CD4-positive, alpha-beta T cell treated with Interferon alpha-2 for 1 hour (primary cell): ENCODE results near the gene ENAH.
A peak's percentile ranks its signal among the peaks of the same experiment; 100 is the strongest.

Experiments
- DNase-seq, 2 donors: peaks; one replicate each; pipeline ENCODE4 v3.0.0-alpha.2; 2020 to 2022

ENAH gene

DNA sequence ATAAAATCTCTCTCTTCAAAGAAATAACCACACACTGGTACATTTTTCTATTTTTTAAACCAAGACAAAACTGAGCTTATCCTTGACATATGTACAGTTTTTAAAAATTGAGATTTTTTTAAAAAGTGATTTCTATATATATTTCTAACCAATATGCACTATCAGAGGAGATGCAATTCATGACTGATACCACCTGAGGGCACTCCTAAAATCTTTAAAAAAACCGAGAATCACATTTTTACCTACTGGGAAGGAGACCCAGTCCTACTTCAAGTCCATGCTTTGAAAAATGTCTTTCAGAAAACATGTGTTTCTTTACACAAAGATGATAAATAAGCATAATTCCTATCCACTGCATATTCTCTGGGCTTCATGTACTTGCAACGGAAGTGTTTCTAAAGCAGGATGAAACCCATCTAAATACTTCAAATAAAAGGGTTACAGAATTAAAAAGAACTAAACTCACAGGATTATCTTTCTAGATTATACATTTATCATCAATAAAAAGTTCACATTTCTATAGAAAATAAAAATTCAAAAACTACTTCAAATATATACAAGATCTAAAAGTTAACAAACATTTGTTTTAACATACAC is 98.6 kb downstream of the ENAH start:
- peak in 1 of 2 donors; percentile 38 for DNase-seq

DNA sequence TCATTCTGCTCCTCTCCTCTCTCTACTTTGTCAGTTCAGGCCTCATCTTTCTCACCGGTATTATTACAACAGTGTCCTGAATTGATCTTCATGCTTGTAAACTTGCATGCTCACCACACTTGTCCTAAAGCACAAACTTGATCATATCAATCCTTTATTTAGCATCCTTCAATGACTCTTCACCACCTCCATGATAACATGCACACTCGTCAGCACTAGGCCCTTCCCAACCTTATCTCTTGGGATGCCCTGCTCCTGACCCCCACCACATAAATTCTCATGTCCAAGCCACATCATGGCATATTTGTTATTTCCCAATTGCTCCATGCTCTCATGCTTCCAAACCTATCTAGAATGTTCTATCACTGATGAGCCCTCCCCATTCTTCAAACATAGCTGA is 103.1 kb downstream of the ENAH start:
- no peak for DNase-seq

DNA sequence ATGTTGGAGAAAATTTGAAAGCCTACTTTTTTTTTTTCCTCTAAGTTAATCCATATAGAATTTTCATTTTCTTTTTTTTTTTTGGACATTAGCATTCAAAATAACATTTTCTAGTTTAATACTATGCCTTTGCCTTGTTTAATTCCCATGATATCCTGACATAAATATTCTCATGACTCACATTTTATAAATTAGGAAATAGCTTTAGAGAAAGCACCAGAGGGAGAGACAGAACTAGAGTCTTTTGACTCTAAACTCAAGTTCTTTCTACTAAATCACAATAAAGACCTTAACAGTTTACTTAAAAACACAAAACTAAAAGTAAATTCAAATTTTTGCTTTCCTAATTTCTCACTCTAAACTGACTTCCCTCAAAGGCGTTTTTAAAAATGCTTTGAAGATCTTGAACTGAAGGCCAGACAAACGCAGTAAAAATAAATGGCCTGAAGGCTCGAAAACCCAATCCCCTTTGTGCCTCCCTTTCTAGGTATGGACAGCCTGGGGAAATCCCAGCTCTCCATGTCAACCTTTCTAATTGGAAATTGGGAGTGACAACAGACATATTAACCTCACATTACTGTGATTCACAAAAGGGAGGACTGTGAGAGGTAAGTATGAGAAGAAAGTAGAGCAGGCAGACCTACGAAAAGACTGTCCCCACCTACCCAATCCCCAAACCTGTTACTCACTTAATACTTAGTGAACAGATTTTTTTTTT is 104.6 kb downstream of the ENAH start:
- no peak for DNase-seq

DNA sequence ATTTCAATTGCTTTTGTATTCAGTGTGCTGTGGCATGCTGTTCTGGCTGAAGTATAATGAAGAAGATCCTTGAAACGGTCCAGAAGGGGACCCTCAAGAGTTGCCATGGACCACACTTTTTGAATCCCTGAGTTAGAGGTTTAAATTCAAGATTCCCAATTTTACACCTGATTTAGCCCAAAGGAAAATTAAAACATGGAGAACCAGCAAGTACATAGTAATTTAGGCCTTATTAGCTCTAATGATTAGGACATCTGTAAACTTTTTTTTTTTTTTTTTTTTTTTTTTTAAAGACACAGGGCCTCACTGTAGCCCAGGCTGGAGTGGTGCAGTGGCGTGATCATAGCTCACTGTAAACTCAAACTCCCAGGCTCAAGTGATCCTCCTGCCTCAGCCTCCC is 107.3 kb downstream of the ENAH start:
- no peak for DNase-seq

DNA sequence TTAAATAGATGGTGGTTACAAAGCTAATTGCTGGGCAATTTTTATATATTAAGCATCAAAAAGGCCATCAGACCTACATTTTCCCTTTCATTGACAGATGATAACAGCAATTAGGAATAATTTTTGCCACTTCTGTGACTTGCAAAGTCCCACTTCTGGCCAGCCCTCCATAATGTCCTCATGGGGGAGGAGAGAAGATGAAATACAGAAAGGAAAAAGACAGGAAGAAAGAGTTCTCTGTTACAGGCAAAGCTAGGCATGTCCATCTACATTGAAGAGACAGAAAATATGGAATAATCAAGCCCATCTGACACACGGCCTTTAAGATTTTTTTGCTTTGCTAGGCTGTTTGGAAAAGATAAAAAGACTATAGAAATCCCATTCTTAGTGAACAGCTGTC is 108.0 kb downstream of the ENAH start:
- DNase-seq, result no peak

DNA sequence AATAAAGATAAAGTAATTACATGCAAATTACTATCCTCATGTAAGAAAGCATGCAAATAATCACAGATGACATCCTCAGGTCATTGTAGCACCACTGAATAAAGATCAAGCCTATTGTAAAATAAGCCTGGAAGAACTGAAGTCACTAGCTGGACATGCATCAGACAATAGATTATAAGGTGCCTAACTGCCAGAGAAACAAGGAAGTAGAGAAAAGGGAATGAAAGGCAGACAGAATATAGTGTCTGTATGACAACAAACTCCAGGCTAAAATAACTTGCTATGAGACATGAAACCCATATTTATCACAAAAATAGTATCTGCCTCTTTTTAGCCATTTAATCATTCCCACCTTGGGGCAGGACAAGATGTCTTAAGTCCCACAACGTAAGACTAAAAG is 108.7 kb downstream of the ENAH start:
- DNase-seq, result no peak

DNA sequence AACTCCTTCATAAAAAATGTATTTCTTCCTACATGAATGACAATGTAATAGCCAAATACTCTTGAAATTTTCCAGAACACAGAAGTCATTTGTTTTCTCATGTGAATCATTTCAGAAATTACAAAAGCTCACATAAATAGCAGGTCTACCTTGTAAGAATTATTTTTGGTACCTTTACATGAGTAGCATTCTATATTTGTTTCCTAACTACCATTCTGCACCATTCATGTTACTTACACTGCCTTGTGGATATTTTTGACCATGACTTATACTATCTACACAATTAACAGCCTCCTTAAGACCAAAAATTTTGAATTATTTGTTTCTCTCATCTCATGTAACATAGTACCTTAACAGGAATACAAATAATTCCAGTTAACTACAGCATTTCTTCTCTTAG is 109.6 kb downstream of the ENAH start:
- DNase-seq, result no peak

DNA sequence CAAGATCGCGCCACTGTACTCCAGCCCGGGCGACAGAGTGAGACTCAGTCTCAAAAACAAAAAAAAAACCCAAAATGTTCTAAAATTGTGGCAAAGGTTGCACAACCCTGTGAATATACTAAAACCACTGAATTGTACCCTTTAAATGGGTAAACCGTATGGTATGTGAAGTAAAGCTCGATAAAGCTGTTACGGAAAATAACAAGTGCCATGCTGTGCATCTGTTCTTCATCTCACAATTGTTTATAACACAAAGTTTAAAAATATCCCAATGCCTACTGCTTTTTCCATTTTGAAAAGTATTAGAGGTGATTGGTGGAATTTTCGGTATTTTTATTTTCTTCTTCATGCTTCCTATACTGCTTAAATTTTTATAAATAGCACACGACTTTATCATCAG is 111.5 kb downstream of the ENAH start:
- no peak for DNase-seq

DNA sequence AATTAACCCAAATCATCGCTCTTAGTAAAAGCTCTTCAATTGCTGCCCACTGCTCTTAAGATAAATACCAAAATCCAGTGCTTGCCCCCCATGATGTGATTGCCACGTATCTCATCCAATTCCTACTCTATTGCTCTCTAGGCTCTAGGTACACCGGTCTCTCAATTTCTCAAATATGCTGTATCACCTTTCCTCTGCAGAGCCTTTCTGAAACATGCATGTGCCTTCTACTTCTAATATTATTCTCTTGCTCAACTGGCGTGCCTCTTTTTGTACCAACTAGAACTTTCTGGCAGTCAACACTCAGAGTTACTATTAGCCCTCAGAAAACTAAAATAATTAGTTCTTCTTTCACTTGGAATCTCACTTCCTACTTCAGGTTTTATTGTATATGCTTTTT is 113.3 kb downstream of the ENAH start:
- DNase-seq, result no peak

DNA sequence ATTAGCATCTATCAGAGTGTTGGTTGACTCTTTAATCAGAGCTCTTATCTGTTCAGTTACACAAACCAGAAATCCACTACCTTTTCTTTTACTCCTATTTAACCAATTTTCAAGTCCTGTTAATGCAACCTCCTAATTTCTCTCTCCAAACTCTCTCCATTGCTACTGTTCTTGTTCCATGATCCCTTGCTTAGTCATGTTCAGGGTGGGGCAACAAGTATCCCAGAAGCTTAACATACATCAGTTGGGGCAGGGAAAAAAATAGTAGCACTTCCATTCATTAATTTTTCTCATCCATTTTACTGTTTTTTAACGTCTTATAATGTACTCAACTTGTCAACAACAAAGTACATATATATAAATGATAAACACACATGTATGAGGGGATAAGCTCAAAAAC is 113.9 kb downstream of the ENAH start:
- no peak for DNase-seq

DNA sequence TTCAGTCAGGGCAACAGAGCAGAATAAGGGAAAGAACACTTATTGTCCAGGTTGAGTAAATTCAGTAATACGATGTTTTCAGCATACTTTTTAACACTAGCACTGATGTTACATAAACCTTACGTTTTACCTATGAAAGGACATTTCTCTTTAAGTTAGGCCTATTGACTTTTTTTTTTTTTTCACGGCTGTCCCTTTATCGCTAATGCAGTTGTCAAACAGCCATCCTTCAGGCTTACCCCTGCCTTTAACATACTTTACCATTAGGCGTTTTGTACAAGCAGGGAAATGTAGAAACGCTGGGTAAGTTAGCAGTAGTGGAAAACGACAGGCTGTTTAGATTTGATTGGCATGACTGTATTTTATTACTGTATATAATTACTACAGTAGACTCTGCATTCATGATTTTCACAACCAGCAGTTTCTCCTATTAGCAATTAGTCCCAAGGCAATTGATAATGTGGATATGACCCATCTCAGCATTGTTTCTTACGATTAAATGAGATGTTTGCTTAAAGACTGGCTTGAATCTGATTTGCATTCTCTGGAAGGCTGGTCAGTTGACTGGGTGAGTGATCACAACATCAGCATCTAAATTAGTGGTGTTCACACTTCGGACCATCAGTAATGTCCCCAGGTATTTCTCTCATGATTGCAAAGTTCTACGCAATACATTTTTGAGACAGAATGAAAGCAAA is 115.2 kb downstream of the ENAH start:
- DNase-seq, result no peak

DNA sequence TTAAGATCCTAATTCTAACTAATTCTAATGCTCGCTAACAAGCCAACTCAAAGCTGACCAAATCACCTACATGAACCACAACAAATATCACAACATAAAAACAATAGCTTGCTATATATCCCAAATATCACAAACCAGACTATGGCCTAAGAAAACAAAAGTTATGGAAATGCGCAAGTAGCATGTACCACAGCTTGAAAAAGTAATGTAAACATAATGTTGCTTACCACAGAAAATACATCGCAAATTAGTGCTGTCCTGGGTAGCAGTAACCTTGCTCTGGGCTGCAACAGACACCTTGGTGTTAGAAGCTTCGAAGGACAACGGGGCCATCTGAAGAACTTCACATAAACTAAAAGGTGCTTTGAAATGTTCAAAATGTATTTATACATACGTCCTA is 117.6 kb downstream of the ENAH start:
- no peak for DNase-seq

DNA sequence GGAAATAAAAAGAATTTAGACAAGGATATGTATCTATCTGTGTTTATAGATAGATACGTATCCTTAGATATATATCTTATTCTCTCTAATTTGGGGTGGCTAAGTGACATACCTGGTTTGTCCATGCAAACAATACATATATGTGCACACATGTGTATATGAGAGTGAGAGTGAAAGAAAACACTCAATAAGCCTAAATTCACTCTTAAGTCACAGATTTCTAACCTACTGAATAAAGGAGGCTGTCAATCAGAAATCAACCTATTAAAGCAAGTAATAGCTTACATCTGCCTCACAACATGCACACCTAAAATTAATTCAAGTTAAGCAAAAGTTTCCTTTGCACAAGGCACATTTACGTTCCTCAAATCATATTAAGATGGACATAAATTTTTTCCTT is 118.2 kb downstream of the ENAH start:
- DNase-seq, result no peak

DNA sequence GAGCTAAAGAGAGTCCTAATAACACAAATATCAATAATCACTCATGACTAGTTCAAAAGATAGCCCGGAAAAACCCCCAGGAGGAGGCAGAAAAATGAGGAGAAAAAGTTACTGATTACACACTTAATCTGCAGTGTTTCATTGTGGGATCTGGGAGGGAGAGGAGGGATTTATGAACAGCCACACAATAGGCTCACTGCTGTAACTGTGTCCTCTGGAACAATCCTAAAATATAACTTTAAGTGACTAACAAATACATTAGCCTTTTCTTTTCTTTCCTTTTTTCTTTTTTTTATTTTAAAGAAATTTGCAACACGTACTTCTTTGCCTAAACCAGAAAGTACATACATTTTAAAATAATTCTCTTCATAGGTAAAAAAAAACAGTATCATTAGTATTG is 118.8 kb downstream of the ENAH start:
- DNase-seq, result no peak

DNA sequence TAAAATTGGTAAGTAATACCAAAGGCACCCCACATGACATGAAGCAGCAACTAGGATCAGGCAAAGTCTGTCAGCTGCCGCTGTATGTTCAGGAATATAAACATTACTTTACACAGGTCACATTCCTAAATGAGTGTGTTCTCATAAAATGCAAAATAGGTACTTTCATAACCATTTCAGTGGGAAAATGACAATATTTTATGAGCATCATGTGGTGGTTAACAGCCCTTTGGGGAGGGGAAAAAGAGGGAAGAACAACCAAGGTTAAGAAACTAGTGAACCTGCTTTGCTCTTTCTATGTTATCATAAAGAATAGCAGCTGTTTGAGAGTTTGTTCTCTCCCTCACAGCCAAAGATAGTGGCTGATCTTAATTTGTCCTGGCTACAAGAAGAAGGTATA is 119.7 kb downstream of the ENAH start:
- no peak for DNase-seq

DNA sequence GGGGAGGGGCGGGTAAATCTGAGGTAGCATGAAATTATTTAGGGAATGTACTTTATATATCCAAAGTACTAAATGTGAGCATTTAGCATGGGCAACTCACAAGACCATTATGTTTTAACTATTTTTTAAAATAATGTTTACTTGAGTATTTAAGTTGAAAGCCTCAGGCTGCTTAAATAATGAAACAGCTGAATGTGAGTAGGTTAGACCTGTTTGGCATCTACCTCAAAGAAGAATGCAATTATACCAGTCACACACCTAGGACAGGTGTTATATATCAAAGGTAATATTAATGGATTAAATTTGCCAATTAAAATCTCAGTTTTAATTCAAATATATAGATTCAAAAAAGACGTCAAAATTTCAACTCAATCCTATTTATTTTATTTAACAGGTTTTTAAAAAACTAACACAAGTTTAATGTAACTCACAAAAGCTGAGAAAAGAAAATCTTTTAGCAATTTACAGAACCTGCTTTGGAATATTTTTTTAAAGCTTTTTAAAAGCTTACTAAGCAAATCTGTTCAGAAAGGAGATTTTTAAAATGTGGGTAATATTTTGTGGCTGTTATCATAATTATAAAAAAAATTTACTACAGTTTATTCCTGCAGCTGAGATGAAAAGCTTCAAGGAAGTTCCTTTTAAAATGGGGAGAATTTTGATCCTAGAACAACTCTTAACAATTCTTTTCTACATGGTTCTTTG is 120.5 kb downstream of the ENAH start:
- no peak for DNase-seq

DNA sequence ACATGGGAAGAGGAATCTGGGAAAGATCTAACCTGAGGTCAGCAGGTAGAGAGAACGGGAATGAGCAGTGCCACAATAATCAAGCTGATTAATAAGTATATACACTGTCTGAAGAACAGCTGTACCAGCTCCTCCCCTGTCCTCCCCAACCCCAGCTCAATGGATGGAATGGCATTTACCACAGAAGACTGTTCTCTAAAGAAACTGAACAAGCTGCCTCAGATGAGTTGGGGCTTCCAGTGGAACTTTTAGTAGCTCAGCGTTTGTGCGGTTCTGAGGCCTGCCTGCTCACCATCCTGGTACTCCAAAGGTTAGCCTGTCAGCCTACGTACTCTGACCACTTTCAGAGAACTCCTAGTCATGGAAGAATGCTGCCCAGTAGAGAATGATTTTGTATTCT is 123.2 kb downstream of the ENAH start:
- DNase-seq, result no peak

DNA sequence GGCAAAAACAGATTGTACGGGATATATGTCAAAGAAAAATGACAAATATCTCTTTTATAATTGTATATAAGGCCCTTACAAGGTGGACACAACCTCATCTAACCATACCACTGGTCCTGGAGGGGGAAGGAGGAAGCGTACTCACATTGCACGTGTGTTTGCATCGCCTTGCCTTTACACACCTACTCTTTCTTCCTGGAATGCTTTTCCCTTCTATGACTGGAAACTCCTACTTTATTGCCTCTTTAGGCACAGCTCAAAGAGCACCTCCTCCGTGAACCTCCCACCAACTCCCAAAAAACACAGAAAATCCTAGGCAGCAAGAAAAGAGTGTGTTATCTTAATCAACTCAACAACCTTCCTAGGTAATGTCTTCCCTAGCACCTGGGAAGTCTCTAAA is 125.3 kb downstream of the ENAH start:
- no peak for DNase-seq

DNA sequence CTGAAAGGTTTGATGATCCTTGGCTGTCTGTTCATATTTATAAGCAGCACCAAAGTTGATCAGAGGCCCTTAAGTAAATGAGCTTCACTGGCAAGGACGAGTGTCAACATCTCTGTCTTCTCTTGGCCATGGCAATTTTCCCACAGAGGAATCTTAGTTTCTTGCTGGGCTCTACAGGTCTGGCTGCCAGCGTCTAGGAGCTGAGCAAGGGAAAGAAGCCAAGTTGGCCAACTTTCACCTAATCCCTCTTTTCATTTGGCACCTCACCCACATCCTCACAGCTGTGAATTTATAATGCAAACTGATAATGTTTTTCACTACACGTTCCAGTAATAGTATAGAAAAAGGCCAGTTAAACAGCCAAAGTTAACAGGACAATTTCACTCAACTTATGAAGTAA is 126.0 kb downstream of the ENAH start:
- no peak for DNase-seq

DNA sequence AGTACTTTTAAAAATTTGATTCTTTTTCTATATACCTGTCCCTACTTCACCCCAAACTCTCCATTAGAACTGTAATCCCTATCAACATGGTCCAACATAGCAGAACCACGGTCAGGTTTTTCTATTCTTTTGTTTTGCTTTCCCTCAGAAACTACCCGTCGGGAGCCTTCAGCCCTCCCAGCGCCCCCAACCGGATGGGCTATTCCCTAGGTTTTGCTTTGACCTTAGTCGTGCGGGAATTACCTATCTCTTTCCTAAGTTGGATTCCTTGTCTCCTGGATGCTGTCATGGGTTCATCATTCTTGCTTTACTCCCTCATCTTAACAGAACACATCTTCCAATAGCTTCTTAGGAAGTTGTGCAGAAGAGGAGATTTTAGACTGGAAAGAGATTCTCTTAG is 127.5 kb downstream of the ENAH start:
- DNase-seq, result no peak

DNA sequence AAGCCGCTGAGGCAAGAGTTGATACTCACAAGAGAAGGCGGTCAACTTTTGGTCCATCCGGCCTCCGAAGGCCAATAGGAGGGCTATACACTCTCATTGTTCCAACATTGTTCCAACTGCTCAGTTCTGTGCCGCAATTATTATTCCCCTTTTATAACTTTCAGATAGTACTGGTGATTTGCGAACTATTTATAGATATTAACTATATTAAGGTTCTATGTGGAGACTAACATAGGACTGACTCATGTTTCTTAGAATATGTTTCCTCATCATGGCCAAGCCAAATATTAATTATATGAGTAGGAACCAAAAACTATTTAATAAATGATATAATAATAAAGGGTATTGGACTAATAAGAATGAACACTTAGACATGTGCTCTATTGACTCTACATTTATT is 128.4 kb downstream of the ENAH start:
- DNase-seq, result no peak

DNA sequence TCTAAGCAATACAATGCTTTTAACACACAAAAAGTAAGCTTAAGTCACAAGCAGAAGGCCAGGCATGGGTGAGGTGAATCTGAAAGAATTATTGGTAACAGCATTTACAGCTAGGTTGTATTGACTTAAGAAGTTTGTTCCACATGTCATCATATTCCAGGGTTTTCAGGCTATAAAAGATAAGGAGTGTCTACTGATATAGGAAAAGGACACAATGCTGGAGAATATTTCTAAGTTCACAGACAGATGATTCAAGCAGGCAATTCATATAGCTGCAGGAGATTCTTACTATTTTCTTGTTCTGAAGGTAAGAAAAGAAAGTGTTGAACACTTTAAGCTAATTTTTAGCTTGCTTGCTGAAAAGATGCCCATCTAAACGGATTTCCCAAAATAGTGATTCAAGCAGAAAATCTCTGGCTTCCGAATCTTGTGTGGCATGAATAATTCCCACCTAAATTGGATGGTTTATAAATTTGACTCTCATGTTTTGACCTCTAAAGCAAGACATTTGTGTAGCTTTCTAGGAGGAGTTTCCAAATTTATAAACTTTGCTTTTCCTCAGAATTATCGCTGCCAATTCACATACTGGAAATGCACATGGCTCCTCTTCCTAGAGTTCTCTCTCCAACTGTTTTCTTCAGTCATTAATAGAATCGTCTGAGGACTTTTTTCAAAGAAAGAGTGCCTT is 129.5 kb downstream of the ENAH start:
- DNase-seq, result no peak

DNA sequence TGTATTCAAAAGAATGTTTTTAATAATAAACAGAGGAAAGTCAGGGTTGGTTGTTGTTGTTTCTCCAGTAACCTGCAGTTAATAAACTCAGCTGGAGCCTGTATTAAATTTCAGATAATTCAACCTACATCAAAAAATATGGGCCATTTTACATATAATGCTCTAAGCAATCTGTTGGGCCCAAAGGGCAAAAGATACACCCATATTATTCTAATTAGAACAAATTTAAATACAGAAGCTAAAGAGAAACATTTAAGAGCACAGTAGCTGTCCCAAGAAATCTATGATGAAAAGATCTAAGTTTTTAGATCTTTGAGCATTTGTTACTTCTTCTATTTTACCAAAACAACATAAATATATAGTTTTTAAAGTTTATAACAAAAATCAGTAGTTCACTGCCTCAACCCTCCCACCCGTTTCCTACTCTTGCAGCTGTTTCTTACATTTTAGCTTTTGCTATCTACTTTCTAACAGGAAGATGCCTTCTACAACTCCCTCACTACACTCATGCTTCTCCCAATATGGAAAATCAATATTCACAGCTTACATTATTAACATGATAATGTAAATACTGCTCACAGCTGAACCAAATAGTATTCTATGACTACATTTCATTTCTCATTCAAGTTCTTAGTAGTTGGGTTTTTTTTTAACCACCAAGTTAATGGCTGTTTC is 130.2 kb downstream of the ENAH start:
- DNase-seq, result no peak
